PC-9 (cell line): ENCODE results near the gene MRPL43.

Experiments
- EZH2 ChIP-seq: fragments of 200-600 bp; sonication (generic); IDR thresholded peaks from 2 replicates; pipeline ENCODE4 v1.8.0; 2017; ENCODE audit warnings: antibody characterized with exemption, low read depth
- TF ChIP-seq, protein P1 (sequence below): fragments of 200-600 bp; sonication (generic); conservative IDR thresholded peaks from 2 replicates; pipeline ENCODE4 v1.6.1; 2017; ENCODE audit warnings: mixed run types, antibody characterized with exemption, mild to moderate bottlenecking, moderate library complexity

DNA sequence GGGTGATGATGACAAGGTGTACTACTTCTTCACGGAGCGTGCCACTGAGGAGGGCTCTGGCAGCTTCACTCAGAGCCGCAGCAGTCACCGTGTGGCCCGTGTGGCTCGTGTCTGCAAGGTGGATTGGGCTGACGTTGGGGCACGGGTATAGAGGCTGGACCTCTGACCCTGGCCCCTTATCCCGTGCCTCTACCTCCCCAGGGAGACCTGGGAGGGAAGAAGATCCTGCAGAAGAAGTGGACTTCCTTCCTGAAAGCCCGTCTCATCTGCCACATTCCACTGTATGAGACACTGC, 8.4 kb downstream of the MRPL43 start:
- TF ChIP-seq, protein P1, sequence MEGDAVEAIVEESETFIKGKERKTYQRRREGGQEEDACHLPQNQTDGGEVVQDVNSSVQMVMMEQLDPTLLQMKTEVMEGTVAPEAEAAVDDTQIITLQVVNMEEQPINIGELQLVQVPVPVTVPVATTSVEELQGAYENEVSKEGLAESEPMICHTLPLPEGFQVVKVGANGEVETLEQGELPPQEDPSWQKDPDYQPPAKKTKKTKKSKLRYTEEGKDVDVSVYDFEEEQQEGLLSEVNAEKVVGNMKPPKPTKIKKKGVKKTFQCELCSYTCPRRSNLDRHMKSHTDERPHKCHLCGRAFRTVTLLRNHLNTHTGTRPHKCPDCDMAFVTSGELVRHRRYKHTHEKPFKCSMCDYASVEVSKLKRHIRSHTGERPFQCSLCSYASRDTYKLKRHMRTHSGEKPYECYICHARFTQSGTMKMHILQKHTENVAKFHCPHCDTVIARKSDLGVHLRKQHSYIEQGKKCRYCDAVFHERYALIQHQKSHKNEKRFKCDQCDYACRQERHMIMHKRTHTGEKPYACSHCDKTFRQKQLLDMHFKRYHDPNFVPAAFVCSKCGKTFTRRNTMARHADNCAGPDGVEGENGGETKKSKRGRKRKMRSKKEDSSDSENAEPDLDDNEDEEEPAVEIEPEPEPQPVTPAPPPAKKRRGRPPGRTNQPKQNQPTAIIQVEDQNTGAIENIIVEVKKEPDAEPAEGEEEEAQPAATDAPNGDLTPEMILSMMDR: no peak
- TF ChIP-seq EZH2: no peak
